GM04503 (cell line): ENCODE measurements around the gene PRSS50.
"Not testable (repeated sequence)": the region's sequence is repeated elsewhere in the genome, so short reads cannot be mapped to it uniquely, and the experiment has no call there.

Experiments
- DNase-seq: peaks from one replicate; pipeline ENCODE4 v3.0.0-alpha.2; 2012; ENCODE audit warnings: low read depth

PRSS50 gene

GRCh38 chr3:46708401-46709156, 9.1 kb downstream of the PRSS50 start:
- DNase-seq: no peak

GRCh38 chr3:46707601-46708011, 10.1 kb downstream of the PRSS50 start:
- DNase-seq: no peak

- no peak for DNase-seq
These were observed 10.7 kb downstream of the PRSS50 start for GRCh38 chr3:46706771-46707582.

- peak; percentile 36 for DNase-seq
These were observed 11.7 kb downstream of the PRSS50 start for GRCh38 chr3:46705751-46706552.

GRCh38 chr3:46705022-46705530, 12.6 kb downstream of the PRSS50 start:
- DNase-seq: no peak

GRCh38 chr3:46704346-46704745, 13.3 kb downstream of the PRSS50 start:
- not testable (repeated sequence) for DNase-seq

GRCh38 chr3:46703013-46703520, 14.6 kb downstream of the PRSS50 start:
- no peak for DNase-seq

- DNase-seq: no peak
These were observed 15.2 kb downstream of the PRSS50 start for GRCh38 chr3:46702246-46703012.

- no peak for DNase-seq
These were observed 16.3 kb downstream of the PRSS50 start, which contains the start of gene TMIE for GRCh38 chr3:46701181-46701939. Gene TMIE, plus strand, starts transcription at chr3:46701392. Its CDS starts 96 bp downstream, at chr3:46701488.

- no peak for DNase-seq
These were observed 16.9 kb downstream of the PRSS50 start for GRCh38 chr3:46700772-46701171.

- no peak for DNase-seq
These were observed 17.8 kb downstream of the PRSS50 start for GRCh38 chr3:46699676-46700523.

- no peak for DNase-seq
These were observed 21.4 kb downstream of the PRSS50 start for GRCh38 chr3:46695962-46696894.

- DNase-seq: no peak
These were observed 22.3 kb downstream of the PRSS50 start for GRCh38 chr3:46695177-46695961.

- no peak for DNase-seq
These were observed 23.1 kb downstream of the PRSS50 start for GRCh38 chr3:46694520-46694919.

- DNase-seq: no peak
These were observed 23.8 kb downstream of the PRSS50 start for GRCh38 chr3:46693892-46694226.

GRCh38 chr3:46693038-46693891, 24.4 kb downstream of the PRSS50 start, which contains the start of gene ALS2CL:
Gene ALS2CL, minus strand, starts transcription at chr3:46693679. Its CDS starts 4,239 bp downstream, at chr3:46689440.
- no peak for DNase-seq
